Activated T-helper 1 cell treated with Interleukin-2 at 50 U/mL for 16 hours (primary cell): ENCODE measurements around the gene SDK2.
"Not testable (repeated sequence)": the region's sequence is repeated elsewhere in the genome, so short reads cannot be mapped to it uniquely, and the experiment has no call there.

Source experiments
- DNase-seq: peaks from one replicate; pipeline ENCODE4 v3.0.0-alpha.2; 2020; ENCODE audit warnings: low read depth

Gene SDK2

GRCh38 chr17:73480740-73481139 lies 163.5 kb downstream of the SDK2 start:
- DNase-seq: no peak

- DNase-seq: no peak
These were observed 165.3 kb downstream of the SDK2 start for GRCh38 chr17:73478768-73479424.

- no peak for DNase-seq
These were observed 165.9 kb downstream of the SDK2 start for GRCh38 chr17:73478334-73478733.

GRCh38 chr17:73476890-73477350 lies 167.3 kb downstream of the SDK2 start:
- no peak for DNase-seq

- DNase-seq: no peak
These were observed 169.8 kb downstream of the SDK2 start for GRCh38 chr17:73474370-73474988.

GRCh38 chr17:73472715-73473114 lies 171.5 kb downstream of the SDK2 start:
- not testable (repeated sequence) for DNase-seq

- no peak for DNase-seq
These were observed 172.3 kb downstream of the SDK2 start for GRCh38 chr17:73471924-73472323.

- DNase-seq: no peak
These were observed 173.9 kb downstream of the SDK2 start for GRCh38 chr17:73470316-73470826.

GRCh38 chr17:73469311-73469710 lies 174.9 kb downstream of the SDK2 start:
- DNase-seq: no peak

GRCh38 chr17:73468221-73468620 lies 176.0 kb downstream of the SDK2 start:
- no peak for DNase-seq

- no peak for DNase-seq
These were observed 176.6 kb downstream of the SDK2 start for GRCh38 chr17:73467651-73468050.

- no peak for DNase-seq
These were observed 177.4 kb downstream of the SDK2 start for GRCh38 chr17:73466704-73467433.

GRCh38 chr17:73465953-73466230 lies 178.4 kb downstream of the SDK2 start:
- DNase-seq: no peak

- DNase-seq: no peak
These were observed 178.9 kb downstream of the SDK2 start for GRCh38 chr17:73465130-73465952.

GRCh38 chr17:73464447-73464846 lies 179.8 kb downstream of the SDK2 start:
- DNase-seq: no peak

GRCh38 chr17:73463821-73464220 lies 180.4 kb downstream of the SDK2 start:
- no peak for DNase-seq

GRCh38 chr17:73462823-73463222 lies 181.4 kb downstream of the SDK2 start:
- no peak for DNase-seq

GRCh38 chr17:73459980-73460379 lies 184.3 kb downstream of the SDK2 start:
- no peak for DNase-seq

- DNase-seq: no peak
These were observed 188.5 kb downstream of the SDK2 start for GRCh38 chr17:73455767-73456166.

- DNase-seq: no peak
These were observed 189.1 kb downstream of the SDK2 start for GRCh38 chr17:73455050-73455687.

- DNase-seq: not testable (repeated sequence)
These were observed 190.8 kb downstream of the SDK2 start for GRCh38 chr17:73453494-73453893.

- DNase-seq: no peak
These were observed 191.2 kb downstream of the SDK2 start for GRCh38 chr17:73453090-73453489.
